Hindlimb muscle (tissue), 1 donor: ENCODE results near the gene GNA15. TPM values are rescaled to one million over a fixed set of nuclear protein-coding genes. Genes with fewer than 3 reads are reported as not detected.
"Not testable (repeated sequence)": the region's sequence is repeated elsewhere in the genome, so short reads cannot be mapped to it uniquely, and the experiment has no call there.

Experiments
- DNase-seq: peaks from one replicate; pipeline ENCODE4 v3.0.0-alpha.2; 2013
- polyA plus RNA-seq: library from polyadenylated mRNA; unstranded; fragments of 120-200 nt; gene quantifications from one replicate; pipeline ENCODE4 v1.2.1, GENCODE V29; 2013; ENCODE audit not compliant: insufficient read length

Gene GNA15
- polyA plus RNA-seq, 1 donor: 2.6 TPM

GRCh38 chr19:3150739-3151329, 15.0 kb downstream of the GNA15 start:
- no peak for DNase-seq

GRCh38 chr19:3151563-3152418, 16.0 kb downstream of the GNA15 start:
- DNase-seq: no peak

DNA sequence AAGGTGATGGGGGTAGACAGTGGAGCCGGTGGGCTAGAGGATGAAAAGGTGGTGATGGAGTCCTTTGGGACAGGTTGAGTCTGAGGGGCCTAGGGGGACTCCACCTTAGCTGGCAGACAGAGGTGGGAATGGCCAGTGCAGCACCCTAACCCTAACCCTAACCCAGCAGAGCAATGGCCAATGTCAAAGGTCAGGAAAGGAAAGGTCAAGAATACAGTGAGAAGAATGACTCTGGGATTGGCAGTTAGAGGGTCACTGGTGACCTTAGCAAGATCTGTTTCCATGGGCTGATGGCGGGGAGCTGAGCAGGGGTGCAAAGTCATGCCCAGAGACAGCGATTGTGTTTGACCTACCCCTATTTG, 16.6 kb downstream of the GNA15 start:
- no peak for DNase-seq

DNA sequence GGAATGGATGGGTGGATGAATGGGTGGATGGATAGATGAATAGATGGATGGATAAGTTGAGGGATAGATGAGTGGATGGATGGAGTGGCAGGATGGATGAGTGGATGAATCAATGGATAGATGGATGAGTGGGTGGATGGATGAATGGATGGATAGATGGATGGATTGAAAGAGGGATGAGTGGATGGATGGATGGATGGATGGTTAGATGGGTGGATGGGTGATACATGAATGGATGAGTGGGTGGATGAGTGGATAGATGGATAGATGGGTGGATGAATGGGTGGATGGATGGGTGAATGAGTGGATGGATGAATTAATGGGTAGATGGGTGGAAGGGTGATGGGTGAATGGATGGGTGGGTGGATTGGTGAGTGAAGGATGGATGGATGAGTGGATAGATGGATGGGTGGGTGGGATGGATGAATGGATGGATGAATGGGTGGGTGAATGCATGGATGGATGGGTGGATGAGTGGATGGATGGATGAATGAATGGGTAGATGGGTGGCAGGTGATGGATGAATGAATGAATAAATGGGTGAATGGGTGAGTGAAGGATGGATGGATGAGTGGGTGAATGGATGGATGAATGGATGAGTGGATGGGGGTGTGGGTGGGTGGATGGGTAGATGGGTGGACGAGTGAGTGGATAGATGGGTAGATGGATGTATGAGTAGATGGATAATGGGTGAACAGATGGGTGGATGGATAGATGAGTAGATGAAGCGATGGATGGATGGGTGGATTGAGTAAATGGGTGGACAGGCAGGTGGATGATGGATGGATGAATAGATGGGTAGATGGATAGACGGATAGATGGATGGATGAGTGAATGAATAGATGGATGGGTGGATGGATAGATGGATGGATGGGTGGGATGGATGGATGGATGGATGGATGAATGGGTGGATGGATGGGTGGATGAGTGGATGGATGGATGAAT, 17.7 kb downstream of the GNA15 start:
- DNase-seq: no peak

- not testable (repeated sequence) for DNase-seq
Observed at GRCh38 chr19:3154447-3154846, 18.6 kb downstream of the GNA15 start.

- DNase-seq: no peak
Observed at GRCh38 chr19:3154957-3155736, 19.3 kb downstream of the GNA15 start.

GRCh38 chr19:3157096-3157845, 21.4 kb downstream of the GNA15 start:
- DNase-seq: no peak

DNA sequence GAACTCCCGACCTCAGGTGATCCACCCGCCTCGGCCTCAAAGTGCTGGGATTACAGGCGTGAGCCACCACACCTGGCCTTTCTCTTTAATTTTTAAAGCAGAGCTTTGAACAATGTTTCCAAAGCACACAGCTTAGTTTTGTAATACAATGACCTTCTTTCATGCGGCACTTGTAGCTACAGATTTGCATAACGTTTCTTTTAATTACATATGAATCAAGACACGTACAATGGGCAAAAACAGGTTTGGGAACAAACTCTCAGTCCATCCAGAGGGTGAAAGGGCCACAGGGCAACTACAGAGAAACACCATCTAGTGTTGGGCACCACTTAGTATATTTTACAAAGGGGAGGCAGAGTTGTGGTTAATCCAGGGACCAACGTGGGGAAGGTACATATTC, 23.7 kb downstream of the GNA15 start:
- DNase-seq: no peak

- DNase-seq: no peak
Observed at GRCh38 chr19:3160219-3160618, 24.4 kb downstream of the GNA15 start.

GRCh38 chr19:3161453-3161852, 25.6 kb downstream of the GNA15 start:
- no peak for DNase-seq

GRCh38 chr19:3162418-3163229, 26.8 kb downstream of the GNA15 start:
- DNase-seq: no peak

DNA sequence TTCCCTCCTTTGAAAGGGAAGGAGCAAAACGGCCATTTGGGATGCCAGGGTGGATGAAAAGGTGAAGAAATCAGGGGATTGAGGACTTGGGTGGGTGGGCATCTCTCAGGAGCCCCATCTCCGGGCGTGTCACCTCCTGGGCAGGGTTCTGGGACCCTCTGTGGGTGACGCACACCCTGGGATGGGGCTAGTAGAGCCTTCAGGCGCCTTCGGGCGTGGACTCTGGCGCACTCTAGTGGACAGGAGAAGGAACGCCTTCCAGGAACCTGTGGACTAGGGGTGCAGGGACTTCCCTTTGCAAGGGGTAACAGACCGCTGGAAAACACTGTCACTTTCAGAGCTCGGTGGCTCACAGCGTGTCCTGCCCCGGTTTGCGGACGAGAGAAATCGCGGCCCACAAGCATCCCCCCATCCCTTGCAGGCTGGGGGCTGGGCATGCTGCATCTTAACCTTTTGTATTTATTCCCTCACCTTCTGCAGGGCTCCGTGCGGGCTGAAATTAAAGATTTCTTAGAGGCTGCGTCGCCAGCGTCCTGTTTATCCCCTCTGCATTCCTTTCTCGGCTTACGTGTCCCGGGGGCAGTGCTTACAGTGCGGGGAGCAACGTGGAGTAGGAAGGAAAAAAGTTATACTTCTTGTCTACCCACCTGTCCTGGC, 27.5 kb downstream of the GNA15 start:
- peak; percentile 59 for DNase-seq

DNA sequence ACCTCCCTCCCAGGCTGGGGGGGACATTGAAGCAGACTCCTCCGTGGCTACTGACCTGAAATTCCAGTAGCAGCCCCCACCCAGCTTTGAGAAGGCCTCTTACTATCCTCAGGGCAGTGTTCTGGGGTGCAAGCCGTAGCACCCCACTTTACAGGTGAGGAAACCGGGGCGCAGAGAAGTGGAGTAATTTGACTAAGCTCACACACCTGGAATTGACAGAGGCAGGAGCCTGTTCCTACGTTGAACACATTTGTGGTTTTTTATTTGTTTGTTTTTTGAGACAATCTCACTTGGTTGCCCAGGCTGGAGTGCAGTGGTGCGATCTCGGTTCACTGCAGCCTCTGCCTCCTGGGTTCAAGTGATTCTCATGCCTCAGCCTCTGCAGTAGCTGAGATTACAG, 28.1 kb downstream of the GNA15 start:
- no peak for DNase-seq

DNA sequence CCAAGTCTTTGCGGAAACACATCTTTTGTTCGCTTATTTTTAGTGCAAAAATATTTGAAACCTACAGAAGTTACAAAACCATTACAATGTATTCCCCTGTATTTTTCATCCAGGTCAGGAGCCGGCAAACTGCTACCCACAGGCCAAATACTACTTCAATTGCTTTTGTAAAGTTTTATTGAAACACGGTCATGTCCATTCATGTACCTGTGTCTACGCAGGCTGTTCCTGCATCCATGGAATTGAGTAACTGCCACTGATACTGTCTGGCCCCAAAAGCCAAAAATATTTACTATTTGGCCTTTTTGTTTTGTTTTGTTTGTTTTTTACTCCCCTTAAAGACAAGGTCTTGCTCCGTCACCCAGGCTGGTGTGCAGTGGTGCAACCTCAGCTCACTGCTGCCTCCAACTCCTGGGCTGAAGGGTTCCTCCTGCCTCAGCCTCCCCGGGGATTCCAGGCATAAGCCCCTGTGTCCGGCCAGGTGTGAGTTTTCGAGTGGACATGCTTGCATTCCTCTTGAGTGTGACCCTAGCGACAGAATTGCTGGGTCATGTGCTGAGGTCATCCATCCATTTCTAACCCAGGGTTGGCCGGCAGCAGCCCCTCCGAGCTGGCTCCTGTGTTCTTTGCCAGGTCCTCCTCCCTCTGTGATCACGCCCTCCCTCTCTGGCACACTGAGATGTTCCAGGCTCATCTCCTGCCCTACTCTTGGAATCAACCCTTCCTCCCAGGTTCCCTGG, 31.9 kb downstream of the GNA15 start:
- DNase-seq: no peak

GRCh38 chr19:3171894-3172672, 36.2 kb downstream of the GNA15 start:
- no peak for DNase-seq

DNA sequence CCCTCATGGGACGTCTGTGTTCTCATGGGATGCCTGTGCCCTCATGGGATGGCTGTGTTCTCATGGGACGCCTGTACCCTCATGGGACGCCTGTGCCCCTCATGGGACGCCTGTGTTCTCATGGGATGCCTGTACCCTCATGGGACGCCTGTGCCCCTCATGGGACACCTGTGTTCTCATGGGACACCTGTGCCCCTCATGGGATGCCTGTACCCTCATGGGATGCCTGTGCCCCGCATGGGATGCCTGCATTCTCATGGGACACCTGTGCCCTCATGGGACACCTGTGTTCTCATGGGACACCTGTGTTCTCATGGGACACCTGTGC, 36.8 kb downstream of the GNA15 start:
- DNase-seq: not testable (repeated sequence)

DNA sequence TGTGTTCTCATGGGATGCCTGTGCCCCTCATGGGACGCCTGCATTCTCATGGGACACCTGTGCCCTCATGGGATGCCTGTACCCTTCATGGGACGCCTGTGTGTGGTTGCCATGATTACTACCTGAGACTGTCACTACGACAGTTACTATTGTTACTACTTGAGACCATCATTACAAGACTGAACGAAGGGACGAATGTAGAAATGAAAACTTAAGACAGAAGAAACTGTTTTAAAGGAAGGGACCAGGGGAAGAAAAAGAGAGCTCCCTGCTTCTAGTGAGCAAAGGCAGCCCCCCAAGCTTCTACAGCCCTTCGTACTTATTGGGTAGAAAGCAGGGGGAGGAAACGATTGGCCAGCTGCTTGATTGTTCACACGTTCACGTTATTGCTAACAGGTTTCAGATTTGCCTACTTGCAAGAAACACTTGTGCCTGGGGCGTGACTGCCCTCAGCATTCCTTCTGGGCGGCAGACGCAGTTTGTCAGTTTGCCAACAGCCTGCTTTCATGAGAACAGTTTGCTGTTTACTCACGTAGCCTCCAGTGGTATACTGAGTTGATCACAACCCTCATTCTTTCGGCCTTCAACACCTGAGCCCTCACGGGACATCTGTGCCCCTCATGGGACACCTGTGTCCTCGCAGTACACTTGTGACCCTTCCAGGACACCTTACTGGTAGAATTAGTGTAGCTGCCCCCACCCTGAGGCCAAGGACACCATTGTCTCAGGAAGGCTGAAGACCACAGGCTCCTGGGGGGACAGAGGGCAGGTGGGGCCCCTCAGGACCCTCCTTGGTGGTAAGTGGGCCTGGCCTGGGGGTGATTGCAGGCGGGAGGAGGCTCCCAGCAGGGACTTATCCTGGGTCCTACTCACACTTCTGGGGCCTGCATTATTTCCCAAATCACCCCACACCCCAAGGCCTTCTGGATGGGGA, 40.2 kb downstream of the GNA15 start:
- DNase-seq: no peak
